ENCODE results near the gene TTC4.

TTC4 gene

DNA sequence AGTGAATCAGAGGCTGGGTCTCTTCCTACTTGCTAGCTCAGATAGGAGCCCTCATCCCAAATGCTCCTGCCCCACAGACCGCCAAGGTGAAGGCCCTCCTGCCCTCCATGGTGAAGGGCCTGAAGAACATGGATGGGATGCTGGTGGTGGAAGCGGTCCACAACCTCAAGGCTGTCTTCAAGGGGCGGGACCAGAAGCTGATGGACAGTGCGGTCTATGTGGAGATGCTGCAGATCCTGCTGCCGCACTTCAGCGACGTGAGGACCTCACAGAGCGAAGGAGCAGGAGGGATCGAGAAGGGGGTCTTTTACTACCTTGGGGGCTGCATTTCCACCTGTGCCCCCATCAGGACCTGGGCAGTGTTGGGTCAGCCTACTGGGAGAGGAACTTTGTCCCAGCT lies 14.6 kb upstream of the TTC4 start:
- H3K4me3 ChIP-seq (ENCODE audit: low read length): no peak overlapping the region
- peaks cover 14% of the 10 kb centered on the region; the same call in 1 of the 2 replicates for H3K27me3 ChIP-seq (ENCODE audit: control insufficient read depth, low read length)
- no peak for TF ChIP-seq EZH2phosphoT487 (IDR thresholded peaks at IDR 0.05; ENCODE audit: borderline replicate concordance, low read length)
- TF ChIP-seq, protein P1, sequence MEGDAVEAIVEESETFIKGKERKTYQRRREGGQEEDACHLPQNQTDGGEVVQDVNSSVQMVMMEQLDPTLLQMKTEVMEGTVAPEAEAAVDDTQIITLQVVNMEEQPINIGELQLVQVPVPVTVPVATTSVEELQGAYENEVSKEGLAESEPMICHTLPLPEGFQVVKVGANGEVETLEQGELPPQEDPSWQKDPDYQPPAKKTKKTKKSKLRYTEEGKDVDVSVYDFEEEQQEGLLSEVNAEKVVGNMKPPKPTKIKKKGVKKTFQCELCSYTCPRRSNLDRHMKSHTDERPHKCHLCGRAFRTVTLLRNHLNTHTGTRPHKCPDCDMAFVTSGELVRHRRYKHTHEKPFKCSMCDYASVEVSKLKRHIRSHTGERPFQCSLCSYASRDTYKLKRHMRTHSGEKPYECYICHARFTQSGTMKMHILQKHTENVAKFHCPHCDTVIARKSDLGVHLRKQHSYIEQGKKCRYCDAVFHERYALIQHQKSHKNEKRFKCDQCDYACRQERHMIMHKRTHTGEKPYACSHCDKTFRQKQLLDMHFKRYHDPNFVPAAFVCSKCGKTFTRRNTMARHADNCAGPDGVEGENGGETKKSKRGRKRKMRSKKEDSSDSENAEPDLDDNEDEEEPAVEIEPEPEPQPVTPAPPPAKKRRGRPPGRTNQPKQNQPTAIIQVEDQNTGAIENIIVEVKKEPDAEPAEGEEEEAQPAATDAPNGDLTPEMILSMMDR (IDR thresholded peaks at IDR 0.05; ENCODE audit: low read depth, low read length, poor library complexity, severe bottlenecking): no peak

DNA sequence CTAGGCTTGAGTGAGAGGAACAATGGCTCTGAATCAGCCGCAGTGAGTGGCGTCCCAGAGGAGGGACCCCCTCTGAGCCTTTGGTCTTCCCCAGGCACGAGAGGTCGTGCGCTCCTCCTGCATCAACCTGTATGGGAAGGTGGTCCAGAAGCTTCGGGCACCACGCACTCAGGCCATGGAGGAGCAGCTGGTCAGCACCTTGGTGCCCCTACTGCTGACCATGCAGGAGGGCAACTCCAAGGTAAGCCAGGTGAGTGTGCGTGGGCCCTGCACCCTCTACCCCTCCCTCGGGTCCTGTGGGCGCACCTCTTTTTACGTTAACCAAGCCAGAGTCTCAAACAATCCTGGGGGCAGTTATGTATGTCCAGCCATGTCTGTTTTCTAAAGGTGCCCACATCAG lies 13.7 kb upstream of the TTC4 start:
- no peak for TF ChIP-seq EZH2phosphoT487 (IDR thresholded peaks at IDR 0.05; ENCODE audit: borderline replicate concordance, low read length)
- TF ChIP-seq, protein P1 (IDR thresholded peaks at IDR 0.05; ENCODE audit: low read depth, low read length, poor library complexity, severe bottlenecking): no peak
- Histone ChIP-seq H3K4me2 (ENCODE audit: low read length) (no peak overlapping the region), H3F3A (ENCODE audit: control insufficient read depth, insufficient read depth) (no peaks in the 10 kb centered on the region), H3K9me3 (ENCODE audit: control insufficient read depth, insufficient read depth, low read length) (no peaks in the 10 kb centered on the region), H4K20me1 (ENCODE audit: control insufficient read depth, insufficient read depth, low read depth, low read length) (no peaks in the 10 kb centered on the region), H3K9me2 (replicated peaks; ENCODE audit: control insufficient read depth, low read length) (no peaks in the 10 kb centered on the region), H3K27me3 (ENCODE audit: control insufficient read depth, low read length) (peaks cover 20% of the 10 kb centered on the region; the same call in 1 of the 2 replicates), H3K4me3 (ENCODE audit: low read length) (no peak overlapping the region), H3K27ac (ENCODE audit: low read depth, low read length) (no peak overlapping the region), H3K36me3 (ENCODE audit: control insufficient read depth, low read length) (no peaks in the 10 kb centered on the region), H3K79me2 (ENCODE audit: control insufficient read depth, low read length) (no peaks in the 10 kb centered on the region), H3K4me1 (ENCODE audit: control insufficient read depth, low read length) (no peaks in the 10 kb centered on the region)

More for the DNA sequence above, 14.6 kb upstream of the TTC4 start:
- Histone ChIP-seq H3K79me2 (ENCODE audit: control insufficient read depth, low read length) (no peaks in the 10 kb centered on the region), H3K4me2 (ENCODE audit: low read length) (no peak overlapping the region), H3K9me2 (replicated peaks; ENCODE audit: control insufficient read depth, low read length) (no peaks in the 10 kb centered on the region), H4K20me1 (ENCODE audit: control insufficient read depth, insufficient read depth, low read depth, low read length) (no peaks in the 10 kb centered on the region), H3F3A (ENCODE audit: control insufficient read depth, insufficient read depth) (no peaks in the 10 kb centered on the region), H3K4me1 (ENCODE audit: control insufficient read depth, low read length) (no peaks in the 10 kb centered on the region), H3K36me3 (ENCODE audit: control insufficient read depth, low read length) (no peaks in the 10 kb centered on the region), H3K27ac (ENCODE audit: low read depth, low read length) (no peak overlapping the region), H3K9me3 (ENCODE audit: control insufficient read depth, insufficient read depth, low read length) (no peaks in the 10 kb centered on the region)

GRCh38 chr1:54703471-54703870 lies 12.2 kb upstream of the TTC4 start:
- Histone ChIP-seq H3K36me3 (ENCODE audit: control insufficient read depth, low read length) (no peaks in the 10 kb centered on the region), H3F3A (ENCODE audit: control insufficient read depth, insufficient read depth) (no peaks in the 10 kb centered on the region)
- TF ChIP-seq, protein P1 (IDR thresholded peaks at IDR 0.05; ENCODE audit: low read depth, low read length, poor library complexity, severe bottlenecking): no peak
- TF ChIP-seq EZH2phosphoT487 (IDR thresholded peaks at IDR 0.05; ENCODE audit: borderline replicate concordance, low read length): no peak

More at GRCh38 chr1:54703471-54703870, 12.2 kb upstream of the TTC4 start:
- Histone ChIP-seq H4K20me1 (ENCODE audit: control insufficient read depth, insufficient read depth, low read depth, low read length) (no peaks in the 10 kb centered on the region), H3K4me3 (ENCODE audit: low read length) (no peak overlapping the region), H3K79me2 (ENCODE audit: control insufficient read depth, low read length) (no peaks in the 10 kb centered on the region), H3K27ac (ENCODE audit: low read depth, low read length) (no peak overlapping the region), H3K4me1 (ENCODE audit: control insufficient read depth, low read length) (no peaks in the 10 kb centered on the region), H3K9me3 (ENCODE audit: control insufficient read depth, insufficient read depth, low read length) (no peaks in the 10 kb centered on the region), H3K27me3 (ENCODE audit: control insufficient read depth, low read length) (peaks cover 21% of the 10 kb centered on the region; the same call in 1 of the 2 replicates), H3K4me2 (ENCODE audit: low read length) (no peak overlapping the region), H3K9me2 (replicated peaks; ENCODE audit: control insufficient read depth, low read length) (no peaks in the 10 kb centered on the region)

Measured in DOHH2 (cell line).